CD4-positive, alpha-beta memory T cell (primary cell): Measurements from ENCODE around the gene RASGRF1. TPM values are rescaled to one million over a fixed set of nuclear protein-coding genes. Genes with fewer than 3 reads are reported as not detected.

Experiments
- CTCF ChIA-PET: fragments of 350-600 bp; sonication (Branson Sonifier 250); formaldehyde crosslinking; loops from one replicate; lab custom pipeline; 2021; ENCODE audit warnings: inconsistent platforms; ENCODE audit not compliant: partially characterized antibody; lab: Charles Lee
- POLR2A ChIA-PET: fragments of 350-600 bp; sonication (Branson Sonifier 250); formaldehyde crosslinking; loops from one replicate; lab custom pipeline; 2021; ENCODE audit not compliant: partially characterized antibody; lab: Charles Lee
- DNase-seq, 5 donors: peaks; one replicate each; pipeline versions ENCODE4 v3.0.0 to v3.0.0-alpha.2; 2020 to 2022; ENCODE audit warnings: mixed read lengths in 1 of 5
- H3K27ac ChIP-seq: one replicate; pipeline ENCODE4 v1.7.0; 2013; ENCODE audit warnings: low read depth, low read length
- H3K27me3 ChIP-seq: 2 replicates; pipeline ENCODE4 v1.7.0; 2013; ENCODE audit warnings: mild to moderate bottlenecking, low read length, moderate library complexity; ENCODE audit not compliant: insufficient read depth
- H3K36me3 ChIP-seq: 2 replicates; pipeline ENCODE4 v1.7.0; 2013; ENCODE audit warnings: mild to moderate bottlenecking, low read length, moderate library complexity; ENCODE audit not compliant: insufficient read depth
- H3K4me1 ChIP-seq: 2 replicates; pipeline ENCODE4 v1.7.0; 2013; ENCODE audit warnings: mild to moderate bottlenecking, low read length, moderate library complexity; ENCODE audit not compliant: insufficient read depth
- H3K4me3 ChIP-seq, 2 donors: one replicate each; pipeline ENCODE4 v1.7.0; 2013; ENCODE audit warnings: low read length in 2 of 2, mild to moderate bottlenecking in 1 of 2
- H3K9me3 ChIP-seq, 2 donors: one replicate each; pipeline ENCODE4 v1.7.0; 2013; ENCODE audit warnings: low read length in 2 of 2, control low read depth in 1 of 2; ENCODE audit not compliant: control insufficient read depth in 1 of 2
- H3K27ac Mint-ChIP-seq, 7 donors: one replicate each; pipeline ENCODE4 v1.8.0; 2020 to 2021; ENCODE audit warnings: mixed read lengths in 7 of 7, mild to moderate bottlenecking in 6 of 7, inconsistent platforms in 3 of 7, moderate library complexity in 3 of 7
- H3K27me3 Mint-ChIP-seq, 2 donors: one replicate each; pipeline ENCODE4 v1.8.0; 2020 to 2021; ENCODE audit warnings: mixed read lengths in 2 of 2
- H3K36me3 Mint-ChIP-seq, 2 donors: one replicate each; pipeline ENCODE4 v1.8.0; 2020 to 2021; ENCODE audit warnings: mixed read lengths in 2 of 2, inconsistent platforms in 1 of 2, mild to moderate bottlenecking in 1 of 2
- H3K4me1 Mint-ChIP-seq, 4 donors: one replicate each; pipeline ENCODE4 v1.8.0; 2020 to 2021; ENCODE audit warnings: mixed read lengths in 4 of 4, mild to moderate bottlenecking in 1 of 4
- H3K4me3 Mint-ChIP-seq, 8 donors: one replicate each; pipeline ENCODE4 v1.8.0; 2020 to 2021; ENCODE audit warnings: mixed read lengths in 8 of 8, mild to moderate bottlenecking in 7 of 8, moderate library complexity in 6 of 8, inconsistent platforms in 3 of 8
- H3K9me3 Mint-ChIP-seq, 8 donors: one replicate each; pipeline ENCODE4 v1.8.0; 2020 to 2021; ENCODE audit warnings: mixed read lengths in 8 of 8, mild to moderate bottlenecking in 5 of 8, inconsistent platforms in 3 of 8, moderate library complexity in 1 of 8
- intact Hi-C: fragments of 100-400 bp; cut with micrococcal nuclease; formaldehyde crosslinking; loops from one replicate; pipeline ENCODE4 v1.15.1; 2023
- polyA plus RNA-seq, 2 donors: library from polyadenylated mRNA; unstranded; fragments of 300-500 nt; fragmentation: Illumina TruSeq; gene quantifications; one replicate each; pipeline ENCODE4 v1.2.3, GENCODE V29; 2021
- total RNA-seq, 2 experiments: library from RNA; stranded (reverse); gene quantifications; one replicate each; pipeline ENCODE4 v1.2.3, GENCODE V29; 2021

The RASGRF1 gene
- total and polyA plus RNA-seq, 4 experiments from 2014 or later, result not detected

- Histone ChIP-seq H3K27me3 (peaks cover 12% of the 10 kb centered on the region), H3K27ac (no peak overlapping the region), H3K4me3 (no peak overlapping the region), H3K4me1 (no peaks in the 10 kb centered on the region), H3K36me3 (no peaks in the 10 kb centered on the region), H3K9me3 (no peaks in the 10 kb centered on the region)
- Mint-ChIP-seq H3K36me3 (no peaks in the 10 kb centered on the region), H3K9me3 (no peaks in the 10 kb centered on the region), H3K4me3 (no peak overlapping the region), H3K27me3 (peaks cover 43 to 58% of the 10 kb centered on the region in 2 donors), H3K27ac (no peak overlapping the region), H3K4me1 (peaks cover 0 to 18% (median 6%) of the 10 kb centered on the region in 4 donors)
- ChIA-PET CTCF (no interaction called here), POLR2A (no interaction called here)
- no peak for DNase-seq
- intact Hi-C loops, result no loop called here
Measured at GRCh38 chr15:79088426-79089205, 2.0 kb downstream of the RASGRF1 start.

GRCh38 chr15:79086814-79087213, 3.8 kb downstream of the RASGRF1 start:
- H3K27me3 Mint-ChIP-seq, result peaks cover 36 to 50% of the 10 kb centered on the region in 2 donors

GRCh38 chr15:79084308-79084968, 6.1 kb downstream of the RASGRF1 start:
- H3K4me1 ChIP-seq, result no peaks in the 10 kb centered on the region
- CTCF ChIA-PET, result no interaction called here
- H3K27ac ChIP-seq, result no peak overlapping the region
- Mint-ChIP-seq H3K27ac (no peak overlapping the region), H3K27me3 (peaks cover 30 to 48% of the 10 kb centered on the region in 2 donors), H3K4me1 (no peaks in the 10 kb centered on the region), H3K36me3 (no peaks in the 10 kb centered on the region), H3K9me3 (peaks cover 0 to 1% (median 0%) of the 10 kb centered on the region in 8 donors), H3K4me3 (no peak overlapping the region)
- POLR2A ChIA-PET, result no interaction called here
- no peaks in the 10 kb centered on the region for H3K36me3 ChIP-seq
- no peaks in the 10 kb centered on the region for H3K9me3 ChIP-seq
- H3K4me3 ChIP-seq, result no peak overlapping the region
- no peaks in the 10 kb centered on the region for H3K27me3 ChIP-seq
- no peak for DNase-seq
- intact Hi-C loops, result no loop called here

More at GRCh38 chr15:79086814-79087213, 3.8 kb downstream of the RASGRF1 start:
- Histone ChIP-seq H3K9me3 (no peaks in the 10 kb centered on the region), H3K4me3 (no peak overlapping the region), H3K27me3 (peaks cover 5% of the 10 kb centered on the region), H3K27ac (no peak overlapping the region), H3K4me1 (no peaks in the 10 kb centered on the region), H3K36me3 (no peaks in the 10 kb centered on the region)
- POLR2A ChIA-PET, result interaction anchor here (0.7 kb wide), 1 partner anchor 27 kb away, joined by 4 read pairs; no protein-coding TSS in a partner anchor
- intact Hi-C loops, result no loop called here
- CTCF ChIA-PET, result no interaction called here
- no peaks in the 10 kb centered on the region for H3K9me3 Mint-ChIP-seq
- H3K4me3 Mint-ChIP-seq, result no peak overlapping the region
- no peaks in the 10 kb centered on the region for H3K36me3 Mint-ChIP-seq
- H3K4me1 Mint-ChIP-seq, result peaks cover 0 to 7% (median 3%) of the 10 kb centered on the region in 4 donors
- no peak overlapping the region for H3K27ac Mint-ChIP-seq
- no peak for DNase-seq

- DNase-seq, result no peak
- Mint-ChIP-seq H3K4me1 (no peaks in the 10 kb centered on the region), H3K27ac (no peak overlapping the region), H3K36me3 (no peaks in the 10 kb centered on the region), H3K4me3 (no peak overlapping the region), H3K27me3 (peaks cover 24 to 41% of the 10 kb centered on the region in 2 donors), H3K9me3 (peaks cover 0 to 1% (median 0%) of the 10 kb centered on the region in 8 donors)
- Histone ChIP-seq H3K36me3 (no peaks in the 10 kb centered on the region), H3K27me3 (no peaks in the 10 kb centered on the region), H3K27ac (no peak overlapping the region), H3K4me1 (no peaks in the 10 kb centered on the region), H3K4me3 (no peak overlapping the region), H3K9me3 (no peaks in the 10 kb centered on the region)
- intact Hi-C loops, result no loop called here
- CTCF ChIA-PET, result no interaction called here
- POLR2A ChIA-PET, result no interaction called here
Measured at GRCh38 chr15:79083154-79083553, 7.4 kb downstream of the RASGRF1 start.

GRCh38 chr15:79082363-79083070, 8.1 kb downstream of the RASGRF1 start:
- H3K27ac ChIP-seq, result no peak overlapping the region
- no peaks in the 10 kb centered on the region for H3K4me1 ChIP-seq
- no peak for DNase-seq
- H3K4me3 Mint-ChIP-seq, result no peak overlapping the region
- intact Hi-C loops, result no loop called here
- H3K4me1 Mint-ChIP-seq, result no peaks in the 10 kb centered on the region
- H3K4me3 ChIP-seq, result no peak overlapping the region
- H3K27me3 Mint-ChIP-seq, result peaks cover 19 to 39% of the 10 kb centered on the region in 2 donors
- POLR2A ChIA-PET, result no interaction called here
- no peaks in the 10 kb centered on the region for H3K9me3 ChIP-seq
- H3K36me3 ChIP-seq, result no peaks in the 10 kb centered on the region
- H3K36me3 Mint-ChIP-seq, result no peaks in the 10 kb centered on the region
- H3K9me3 Mint-ChIP-seq, result peaks cover 0 to 1% (median 0%) of the 10 kb centered on the region in 8 donors
- CTCF ChIA-PET, result no interaction called here
- H3K27me3 ChIP-seq, result no peaks in the 10 kb centered on the region
- H3K27ac Mint-ChIP-seq, result no peak overlapping the region

GRCh38 chr15:79078763-79079410, 11.7 kb downstream of the RASGRF1 start:
- Mint-ChIP-seq H3K36me3 (no peaks in the 10 kb centered on the region), H3K27ac (no peak overlapping the region), H3K27me3 (peaks cover 11 to 17% of the 10 kb centered on the region in 2 donors), H3K4me3 (no peak overlapping the region), H3K9me3 (peaks cover 0 to 1% (median 0%) of the 10 kb centered on the region in 8 donors), H3K4me1 (no peaks in the 10 kb centered on the region)
- no peaks in the 10 kb centered on the region for H3K9me3 ChIP-seq
- intact Hi-C loops, result no loop called here
- H3K27me3 ChIP-seq, result no peaks in the 10 kb centered on the region
- no peak for DNase-seq
- ChIA-PET CTCF (no interaction called here), POLR2A (no interaction called here)
- H3K36me3 ChIP-seq, result no peaks in the 10 kb centered on the region
- no peak overlapping the region for H3K27ac ChIP-seq
- no peak overlapping the region for H3K4me3 ChIP-seq
- H3K4me1 ChIP-seq, result no peaks in the 10 kb centered on the region

DNA sequence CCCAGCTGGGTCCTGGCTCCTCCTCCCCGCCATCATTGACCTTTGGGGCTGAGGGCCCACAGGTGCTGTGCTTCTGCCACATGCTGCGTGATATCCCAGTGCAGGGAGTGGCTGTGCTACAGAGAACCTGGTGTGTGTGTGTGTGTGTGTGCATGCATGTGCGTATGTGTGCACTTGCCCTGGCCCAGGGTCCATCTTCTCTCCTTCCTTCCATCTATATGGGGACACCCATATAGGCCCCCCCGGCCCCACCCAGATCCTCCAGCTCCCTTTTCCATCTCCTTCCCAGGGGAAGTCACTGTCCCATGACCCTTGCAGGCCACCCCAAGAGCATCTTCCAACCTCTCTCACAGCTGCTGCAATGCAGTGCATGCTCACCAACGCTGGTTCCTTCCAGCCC, 12.6 kb downstream of the RASGRF1 start:
- no peak overlapping the region for H3K27ac Mint-ChIP-seq

More for the DNA sequence above, 12.6 kb downstream of the RASGRF1 start:
- Mint-ChIP-seq H3K36me3 (no peaks in the 10 kb centered on the region), H3K4me1 (no peaks in the 10 kb centered on the region), H3K27me3 (peaks cover 10 to 15% of the 10 kb centered on the region in 2 donors), H3K4me3 (peak overlapping the region in 1 of 8 donors; percentile 32), H3K9me3 (peaks cover 0 to 1% (median 0%) of the 10 kb centered on the region in 8 donors)
- no peaks in the 10 kb centered on the region for H3K27me3 ChIP-seq
- H3K4me1 ChIP-seq, result no peaks in the 10 kb centered on the region
- no peak overlapping the region for H3K27ac ChIP-seq
- POLR2A ChIA-PET, result no interaction called here
- CTCF ChIA-PET, result no interaction called here
- H3K36me3 ChIP-seq, result no peaks in the 10 kb centered on the region
- no peaks in the 10 kb centered on the region for H3K9me3 ChIP-seq
- DNase-seq, result no peak
- H3K4me3 ChIP-seq, result no peak overlapping the region
- intact Hi-C loops, result no loop called here
